Globus pallidus (tissue), 1 donor: ENCODE data around the gene GOLPH3.
A peak's percentile ranks its signal among the peaks of the same experiment; 100 is the strongest.
"Not testable (repeated sequence)": the region's sequence is repeated elsewhere in the genome, so short reads cannot be mapped to it uniquely, and the experiment has no call there.

Source experiments
- DNase-seq: peaks from one replicate; pipeline ENCODE4 v3.0.0-alpha.2; 2015; ENCODE audit warnings: low spot score

The GOLPH3 gene

DNA sequence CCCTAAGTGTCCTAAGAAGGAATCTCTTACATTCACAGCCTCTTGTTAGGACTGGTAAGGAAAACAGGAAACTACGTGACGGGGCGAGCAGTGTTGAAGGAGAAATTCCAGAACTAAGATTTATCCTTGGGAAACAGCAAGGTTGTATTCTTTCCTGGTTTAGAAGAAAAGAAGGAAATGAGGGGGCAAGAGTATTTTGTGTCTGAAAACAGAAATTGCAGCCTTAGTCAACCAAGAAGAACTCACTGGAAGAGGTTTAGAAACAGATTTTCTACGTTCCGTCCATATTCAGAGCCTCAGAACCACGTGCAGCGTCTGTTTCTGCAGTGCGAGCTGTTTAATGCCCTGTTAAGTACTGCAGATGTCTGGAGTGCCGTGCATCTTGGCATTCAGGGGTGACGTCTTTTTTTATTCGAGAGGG, 75.2 kb downstream of the GOLPH3 start:
- no peak for DNase-seq

DNA sequence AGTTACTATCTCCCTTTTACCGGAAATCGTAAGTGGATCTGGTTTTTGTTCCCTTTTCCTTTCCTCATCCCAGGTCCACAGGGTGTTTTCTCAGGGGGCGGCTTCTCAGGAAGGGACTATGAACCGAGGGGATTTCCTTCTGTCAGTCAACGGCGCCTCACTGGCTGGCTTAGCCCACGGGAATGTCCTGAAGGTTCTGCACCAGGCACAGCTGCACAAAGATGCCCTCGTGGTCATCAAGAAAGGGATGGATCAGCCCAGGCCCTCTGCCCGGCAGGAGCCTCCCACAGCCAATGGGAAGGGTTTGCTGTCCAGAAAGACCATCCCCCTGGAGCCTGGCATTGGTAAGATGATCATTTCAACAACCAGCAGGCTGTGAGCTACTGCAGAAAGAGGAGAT, 75.8 kb downstream of the GOLPH3 start:
- DNase-seq, result no peak

DNA sequence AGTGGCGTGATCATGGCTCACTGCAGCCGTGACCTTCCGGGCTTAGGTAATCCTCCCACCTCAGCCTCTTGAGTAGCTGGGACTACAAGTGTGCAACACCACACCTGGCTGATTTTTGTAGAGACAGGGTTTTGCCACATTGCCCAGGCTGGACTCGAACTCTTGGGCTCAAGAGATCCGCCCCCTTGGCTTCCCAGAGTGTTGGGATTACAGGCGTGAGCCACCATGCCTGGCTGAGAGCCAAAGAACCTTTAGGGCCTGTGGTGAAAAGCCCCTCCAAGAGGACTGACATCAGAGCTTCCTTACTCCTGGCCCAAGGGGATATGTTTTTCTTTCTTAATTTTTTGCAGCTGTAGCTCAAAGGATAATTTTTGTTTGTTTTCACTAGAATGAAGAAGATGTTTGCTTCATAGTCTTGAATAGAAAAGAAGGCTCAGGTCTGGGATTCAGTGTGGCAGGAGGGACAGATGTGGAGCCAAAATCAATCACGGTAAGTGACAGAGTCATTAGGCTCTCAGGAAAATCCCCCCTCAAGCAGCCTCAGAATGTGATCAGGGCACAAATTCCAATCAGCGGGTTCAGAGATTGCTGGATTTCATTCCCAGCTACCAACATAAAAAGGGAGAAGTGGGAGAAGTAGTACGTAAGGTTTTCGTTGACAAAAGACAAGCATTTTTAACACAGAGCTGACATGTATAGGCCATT, 77.1 kb downstream of the GOLPH3 start:
- DNase-seq, result no peak

DNA sequence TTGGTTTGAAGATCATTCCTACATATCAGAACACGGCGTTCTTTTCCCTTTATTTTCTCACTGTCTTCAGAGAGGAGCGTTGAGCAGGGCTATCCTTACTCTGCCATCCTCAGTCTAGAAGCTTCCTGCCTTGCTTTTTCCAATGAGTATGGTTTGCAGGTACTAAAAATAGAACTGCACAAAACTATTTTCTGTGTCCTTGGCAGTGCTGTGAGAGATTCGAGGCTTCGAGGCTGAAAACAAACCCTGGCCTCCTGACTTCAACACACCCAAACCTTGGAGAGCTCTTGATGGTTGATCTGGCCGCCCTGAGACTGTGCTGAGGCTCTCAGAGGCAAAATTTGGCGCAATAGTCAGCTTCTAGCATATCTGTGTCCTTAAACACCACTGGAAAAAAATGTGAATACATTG, 78.9 kb downstream of the GOLPH3 start:
- no peak for DNase-seq

DNA sequence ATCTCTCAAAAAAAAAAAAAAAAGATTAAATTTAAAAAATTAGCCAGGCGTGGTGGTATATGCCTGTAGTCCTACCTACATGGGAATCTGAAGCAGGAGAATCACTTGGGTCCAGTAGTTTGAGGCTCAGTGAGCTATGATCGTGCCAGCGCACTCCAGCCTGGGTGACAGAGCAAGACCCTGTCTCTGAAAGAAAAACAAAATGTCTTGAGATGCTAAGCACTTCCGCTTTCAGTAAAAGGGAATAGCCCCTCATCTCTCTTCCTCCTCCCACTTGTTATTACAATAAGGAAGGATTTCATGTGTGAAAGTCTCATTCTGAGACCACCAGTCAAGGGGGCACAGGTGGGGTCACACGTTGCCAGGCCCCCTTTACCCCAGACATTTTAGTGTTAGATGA, 79.4 kb downstream of the GOLPH3 start:
- no peak for DNase-seq

DNA sequence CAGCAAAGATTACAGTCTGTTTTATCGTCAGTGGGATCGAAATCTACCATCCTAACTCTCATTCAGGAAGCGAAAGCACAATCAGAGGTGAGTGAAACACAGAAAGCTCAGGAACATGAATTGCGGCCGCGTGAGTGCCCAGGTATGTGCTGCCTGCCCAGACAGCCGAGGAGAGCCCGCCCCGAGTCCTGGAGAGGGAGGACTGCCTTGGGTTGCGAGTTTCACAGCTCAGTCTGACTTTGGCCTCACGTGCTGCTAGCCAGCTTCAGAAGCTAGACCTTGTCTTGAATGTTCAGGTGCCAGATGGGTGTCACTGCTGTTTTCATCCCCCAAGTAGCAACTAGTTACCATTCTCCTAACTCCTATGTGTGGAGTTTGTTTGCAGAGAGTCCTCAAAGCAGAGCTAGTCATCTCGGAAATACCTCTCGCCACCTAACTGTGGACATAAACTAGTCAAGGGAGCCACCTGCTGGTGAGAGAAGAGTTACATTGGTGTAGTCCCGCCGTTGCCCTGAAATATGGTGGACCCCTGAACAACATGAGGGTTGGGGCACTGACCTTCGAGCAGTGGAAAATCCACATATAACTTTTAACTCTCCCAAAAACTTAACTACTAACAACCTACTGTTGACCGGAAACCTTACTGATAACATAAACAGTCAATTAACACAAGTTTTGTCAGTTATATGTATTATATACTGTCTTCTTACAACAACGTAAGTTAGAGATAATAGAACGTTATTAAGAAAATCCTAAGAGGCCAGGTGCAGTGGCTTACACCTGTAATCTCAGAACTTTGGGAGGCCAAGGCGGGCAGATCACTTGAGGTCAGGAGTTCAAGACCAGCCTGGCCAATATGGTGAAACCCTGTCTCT, 80.9 kb downstream of the GOLPH3 start:
- DNase-seq, result peak; percentile 66

DNA sequence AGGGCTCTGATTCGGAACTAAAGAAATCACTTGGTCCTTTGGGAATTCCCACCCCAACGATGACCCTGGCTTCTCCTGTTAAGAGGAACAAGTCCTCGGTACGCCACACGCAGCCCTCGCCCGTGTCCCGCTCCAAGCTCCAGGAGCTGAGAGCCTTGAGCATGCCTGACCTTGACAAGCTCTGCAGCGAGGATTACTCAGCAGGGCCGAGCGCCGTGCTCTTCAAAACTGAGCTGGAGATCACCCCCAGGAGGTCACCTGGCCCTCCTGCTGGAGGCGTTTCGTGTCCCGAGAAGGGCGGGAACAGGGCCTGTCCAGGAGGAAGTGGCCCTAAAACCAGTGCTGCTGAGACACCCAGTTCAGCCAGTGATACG, 83.4 kb downstream of the GOLPH3 start:
- no peak for DNase-seq

DNA sequence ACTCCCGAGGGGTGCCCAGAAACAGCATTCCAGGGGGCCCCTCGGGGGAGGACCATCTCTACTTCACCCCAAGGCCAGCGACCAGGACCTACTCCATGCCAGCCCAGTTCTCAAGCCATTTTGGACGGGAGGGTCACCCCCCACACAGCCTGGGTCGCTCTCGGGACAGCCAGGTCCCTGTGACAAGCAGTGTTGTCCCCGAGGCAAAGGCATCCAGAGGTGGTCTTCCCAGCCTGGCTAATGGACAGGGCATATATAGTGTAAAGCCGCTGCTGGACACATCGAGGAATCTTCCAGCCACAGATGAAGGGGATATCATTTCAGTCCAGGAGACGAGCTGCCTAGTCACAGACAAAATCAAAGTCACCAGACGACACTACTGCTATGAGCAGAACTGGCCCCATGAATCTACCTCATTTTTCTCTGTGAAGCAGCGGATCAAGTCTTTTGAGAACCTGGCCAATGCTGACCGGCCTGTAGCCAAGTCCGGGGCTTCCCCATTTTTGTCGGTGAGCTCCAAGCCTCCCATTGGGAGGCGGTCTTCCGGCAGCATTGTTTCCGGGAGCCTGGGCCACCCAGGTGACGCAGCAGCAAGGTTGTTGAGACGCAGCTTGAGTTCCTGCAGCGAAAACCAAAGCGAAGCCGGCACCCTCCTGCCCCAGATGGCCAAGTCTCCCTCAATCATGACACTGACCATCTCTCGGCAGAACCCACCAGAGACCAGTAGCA, 83.9 kb downstream of the GOLPH3 start:
- DNase-seq, result no peak

DNA sequence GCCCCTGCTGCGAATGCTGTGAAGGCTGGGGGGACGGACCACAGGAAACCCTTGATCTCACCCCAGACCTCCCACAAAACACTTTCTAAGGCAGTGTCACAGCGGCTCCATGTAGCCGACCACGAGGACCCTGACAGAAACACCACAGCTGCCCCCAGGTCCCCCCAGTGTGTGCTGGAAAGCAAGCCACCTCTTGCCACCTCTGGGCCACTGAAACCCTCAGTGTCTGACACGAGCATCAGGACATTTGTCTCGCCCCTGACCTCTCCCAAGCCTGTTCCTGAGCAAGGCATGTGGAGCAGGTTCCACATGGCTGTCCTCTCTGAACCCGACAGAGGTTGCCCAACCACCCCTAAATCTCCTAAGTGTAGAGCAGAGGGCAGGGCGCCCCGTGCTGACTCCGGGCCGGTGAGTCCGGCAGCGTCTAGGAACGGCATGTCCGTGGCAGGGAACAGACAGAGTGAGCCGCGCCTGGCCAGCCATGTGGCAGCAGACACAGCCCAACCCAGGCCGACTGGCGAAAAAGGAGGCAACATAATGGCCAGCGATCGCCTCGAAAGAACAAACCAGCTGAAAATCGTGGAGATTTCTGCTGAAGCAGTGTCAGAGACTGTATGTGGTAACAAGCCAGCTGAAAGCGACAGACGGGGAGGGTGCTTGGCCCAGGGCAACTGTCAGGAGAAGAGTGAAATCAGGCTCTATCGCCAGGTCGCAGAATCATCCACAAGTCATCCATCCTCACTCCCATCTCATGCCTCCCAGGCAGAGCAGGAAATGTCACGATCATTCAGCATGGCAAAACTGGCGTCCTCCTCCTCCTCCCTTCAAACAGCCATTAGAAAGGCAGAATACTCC, 84.7 kb downstream of the GOLPH3 start:
- no peak for DNase-seq

DNA sequence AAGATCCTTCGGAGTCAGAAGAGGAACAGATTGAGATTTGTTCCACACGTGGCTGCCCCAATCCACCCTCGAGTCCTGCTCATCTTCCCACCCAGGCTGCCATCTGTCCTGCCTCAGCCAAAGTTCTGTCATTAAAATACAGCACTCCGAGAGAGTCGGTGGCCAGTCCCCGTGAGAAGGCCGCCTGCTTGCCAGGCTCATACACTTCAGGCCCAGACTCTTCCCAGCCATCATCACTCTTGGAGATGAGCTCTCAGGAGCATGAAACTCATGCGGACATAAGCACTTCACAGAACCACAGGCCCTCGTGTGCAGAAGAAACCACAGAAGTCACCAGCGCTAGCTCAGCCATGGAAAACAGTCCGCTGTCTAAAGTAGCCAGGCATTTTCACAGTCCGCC, 85.9 kb downstream of the GOLPH3 start:
- DNase-seq, result no peak

DNA sequence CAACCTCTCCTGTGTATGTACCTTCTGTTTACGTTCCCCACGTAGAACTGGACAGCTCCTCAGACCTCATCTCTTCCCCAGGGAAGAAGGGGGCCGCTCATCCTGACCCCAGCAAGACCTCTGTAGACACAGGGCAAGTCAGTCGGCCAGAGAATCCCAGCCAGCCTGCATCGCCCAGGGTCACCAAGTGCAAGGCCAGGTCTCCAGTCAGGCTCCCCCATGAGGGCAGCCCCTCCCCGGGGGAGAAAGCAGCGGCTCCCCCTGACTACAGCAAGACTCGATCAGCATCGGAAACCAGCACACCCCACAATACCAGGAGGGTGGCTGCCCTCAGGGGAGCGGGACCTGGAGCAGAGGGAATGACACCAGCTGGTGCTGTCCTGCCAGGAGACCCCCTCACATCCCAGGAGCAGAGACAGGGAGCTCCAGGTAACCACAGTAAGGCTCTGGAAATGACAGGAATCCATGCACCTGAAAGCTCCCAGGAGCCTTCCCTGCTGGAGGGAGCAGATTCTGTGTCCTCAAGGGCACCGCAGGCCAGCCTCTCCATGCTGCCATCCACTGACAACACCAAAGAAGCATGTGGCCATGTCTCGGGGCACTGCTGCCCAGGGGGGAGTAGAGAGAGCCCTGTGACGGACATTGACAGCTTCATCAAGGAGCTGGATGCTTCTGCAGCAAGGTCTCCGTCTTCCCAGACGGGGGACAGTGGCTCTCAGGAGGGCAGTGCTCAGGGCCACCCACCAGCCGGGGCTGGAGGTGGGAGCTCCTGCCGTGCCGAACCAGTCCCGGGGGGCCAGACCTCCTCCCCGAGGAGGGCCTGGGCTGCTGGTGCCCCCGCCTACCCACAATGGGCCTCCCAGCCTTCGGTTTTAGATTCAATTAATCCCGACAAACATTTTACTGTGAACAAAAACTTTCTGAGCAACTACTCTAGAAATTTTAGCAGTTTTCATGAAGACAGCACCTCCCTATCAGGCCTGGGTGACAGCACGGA, 86.7 kb downstream of the GOLPH3 start:
- no peak for DNase-seq

DNA sequence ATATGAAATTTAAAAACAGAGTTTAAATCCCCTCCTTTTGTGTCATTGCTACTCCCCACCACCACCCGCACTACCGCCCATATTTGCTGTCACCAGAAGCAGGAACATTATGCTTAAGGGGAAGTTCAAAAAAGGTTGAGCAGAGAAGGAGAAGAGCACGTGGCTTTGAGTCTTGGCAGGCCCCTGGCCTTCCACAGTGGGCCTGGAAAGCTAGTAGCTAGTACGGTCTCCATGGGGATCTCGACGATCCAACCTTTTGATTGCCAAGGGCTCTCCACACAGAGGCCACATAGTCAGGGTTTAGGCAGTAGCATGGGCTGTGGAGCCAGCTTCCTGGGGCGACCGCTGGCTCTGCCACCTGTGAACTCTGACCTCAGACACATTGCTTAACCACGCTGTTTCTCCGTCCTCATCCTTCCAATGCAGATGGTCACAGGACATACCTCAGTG, 90.1 kb downstream of the GOLPH3 start:
- peak; percentile 65 for DNase-seq

DNA sequence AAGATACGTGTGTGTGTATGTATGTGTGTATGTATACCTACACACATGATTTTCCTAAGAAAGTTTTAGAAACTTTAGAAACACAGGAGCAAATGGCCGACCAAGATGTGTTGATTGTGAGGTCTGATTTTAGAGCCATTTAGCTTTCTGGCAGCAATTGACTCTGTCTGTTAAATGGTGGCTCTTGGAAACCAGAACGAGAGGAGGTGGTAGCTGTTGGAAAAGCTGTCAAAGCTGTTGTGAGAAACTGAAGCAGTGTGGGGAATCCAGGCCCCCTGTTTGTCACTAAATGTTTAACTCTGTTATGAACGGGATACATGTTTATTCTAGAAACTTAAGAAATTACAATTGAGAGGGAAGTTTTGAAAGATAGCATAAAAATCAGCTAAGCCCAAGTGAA, 91.4 kb downstream of the GOLPH3 start:
- no peak for DNase-seq

DNA sequence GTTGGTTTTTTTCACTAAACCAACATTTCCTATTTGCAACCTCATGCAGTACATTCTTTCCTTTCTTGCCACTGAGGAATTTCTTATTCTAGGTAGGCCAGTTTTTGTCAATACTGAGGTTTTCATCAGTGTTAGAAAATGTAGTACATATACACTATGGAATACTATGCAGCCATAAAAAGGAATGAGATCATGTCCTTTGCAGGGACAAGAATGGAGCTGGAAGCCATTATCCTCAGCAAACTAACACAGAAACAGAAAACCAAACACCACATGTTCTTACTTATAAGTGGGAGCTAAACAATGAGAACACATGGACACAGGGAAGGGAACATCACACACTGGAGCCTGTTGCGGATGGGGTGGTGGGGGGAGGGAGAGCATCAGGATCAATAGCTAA, 93.6 kb downstream of the GOLPH3 start:
- not testable (repeated sequence) for DNase-seq

DNA sequence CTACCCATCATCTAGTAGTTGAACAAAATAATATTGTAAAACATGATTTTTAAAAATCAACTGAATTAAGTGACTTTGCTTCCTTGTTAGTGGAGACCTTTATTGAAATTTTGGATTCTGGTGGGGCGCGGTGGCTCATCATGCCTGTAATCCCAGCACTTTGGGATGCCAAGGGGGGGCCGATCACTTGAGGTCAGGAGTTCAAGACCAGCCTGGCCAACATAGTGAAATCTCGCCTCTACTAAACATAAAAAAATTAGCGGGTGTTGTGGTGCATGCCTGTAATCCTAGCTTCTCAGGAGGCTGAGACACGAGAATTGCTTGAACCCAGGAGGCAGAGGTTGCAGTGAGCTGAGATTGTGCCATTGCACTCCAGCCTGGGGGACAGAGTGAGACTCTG, 95.3 kb downstream of the GOLPH3 start:
- DNase-seq, result not testable (repeated sequence)

DNA sequence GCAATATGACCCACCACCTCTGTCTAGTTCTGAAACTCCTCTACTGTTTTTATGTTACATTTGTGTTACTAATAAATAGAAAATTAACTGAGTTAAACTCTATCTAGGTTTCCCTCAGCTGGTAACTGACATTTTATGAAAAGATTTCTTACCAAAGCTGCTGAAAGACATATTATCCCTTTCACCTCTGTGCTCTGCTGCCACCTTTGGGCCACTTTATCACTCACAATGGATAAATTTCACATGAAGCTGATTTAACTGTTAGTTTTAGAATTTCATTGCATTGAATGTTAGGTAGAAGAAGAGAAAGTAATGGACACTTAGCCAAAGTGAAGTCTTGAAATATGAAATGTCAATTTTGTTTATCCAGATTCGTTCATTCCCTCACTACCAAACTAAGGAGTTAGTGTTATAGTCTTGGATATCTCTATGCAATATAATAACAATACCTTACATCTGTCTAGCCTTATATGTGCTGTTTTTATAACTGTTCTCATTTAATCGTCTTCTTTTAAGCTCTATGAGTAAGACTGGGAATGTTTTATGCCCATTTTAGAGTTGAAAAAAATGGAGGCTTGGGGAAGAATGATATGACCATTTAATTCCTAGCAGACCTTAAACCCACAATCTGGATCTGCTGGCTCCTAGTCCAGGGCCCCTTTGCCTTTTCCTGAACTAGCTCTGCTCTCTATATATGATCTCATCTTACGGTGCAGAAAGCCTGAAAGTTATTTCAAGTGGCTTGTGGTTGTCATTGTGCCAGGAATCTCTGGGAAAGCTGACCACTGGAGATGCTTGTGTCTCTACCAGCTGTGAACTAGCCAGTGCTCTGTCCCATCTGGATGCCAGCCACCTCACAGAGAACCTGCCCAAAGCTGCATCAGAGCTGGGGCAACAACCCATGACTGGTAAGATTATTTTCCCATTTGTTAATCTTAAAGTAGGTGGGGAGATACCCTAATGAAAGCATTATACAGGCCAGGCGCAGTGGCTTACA, 97.1 kb downstream of the GOLPH3 start:
- peak; percentile 68 for DNase-seq
